ENCODE results near the gene UNC13B. TPM values are rescaled to one million over a fixed set of nuclear protein-coding genes. Genes with fewer than 3 reads are reported as not detected.

Gene UNC13B
- total RNA-seq, 2 donors from 2014 or later: 20.2 to 29.3 TPM

DNA sequence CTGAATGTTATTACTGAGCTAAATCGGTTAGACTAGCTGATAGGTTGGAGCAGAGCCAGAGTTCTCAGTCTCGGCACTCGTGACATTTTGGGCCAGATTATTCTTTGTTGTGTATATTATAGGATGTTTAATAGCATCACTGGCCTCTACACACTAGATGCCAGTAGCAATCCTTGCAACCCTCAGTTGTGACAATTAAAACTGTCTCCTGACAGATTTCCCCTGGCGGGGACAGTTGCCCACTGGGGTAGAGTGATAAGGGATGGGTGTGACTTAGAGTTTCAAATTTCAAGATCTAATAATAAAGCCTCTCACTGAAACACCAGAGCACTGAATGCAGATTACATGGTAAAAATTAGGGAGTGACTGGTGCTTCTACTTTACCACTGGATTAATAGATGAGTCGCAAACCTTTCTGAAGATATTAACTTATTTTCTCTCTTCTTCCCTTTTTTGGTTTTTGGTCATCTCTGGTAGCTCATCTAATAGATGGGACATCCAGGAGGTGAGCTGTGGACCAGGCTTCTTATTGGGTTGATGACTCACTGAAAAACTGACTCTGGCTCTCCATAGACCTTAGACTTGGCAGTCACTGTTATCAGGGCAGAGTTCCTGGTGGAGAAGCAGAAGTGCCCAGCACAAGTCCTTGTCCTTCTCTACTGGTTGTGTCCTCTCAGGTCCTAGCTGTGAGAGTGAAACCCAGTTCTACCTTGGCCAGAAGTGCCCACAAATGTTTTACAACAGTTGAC lies 150.3 kb downstream of the UNC13B start:
- H3K27me3 ChIP-seq: no peaks in the 10 kb centered on the region
- intact Hi-C loops (cut with DNase I): no loop called here
- DNase-seq (no peak), ATAC-seq (no peak)
- 73 to 86% methylated on average over 5 of the region's 5 CpGs for WGBS, 2 donors
- H3K4me1 ChIP-seq: no peaks in the 10 kb centered on the region
- H3K4me3 ChIP-seq: no peak overlapping the region
- H3K36me3 ChIP-seq (replicated peaks in 1 of 2; ENCODE audit: insufficient read depth in 1 of 2, low read depth in 2 of 2): no peaks in the 10 kb centered on the region
- TF ChIP-seq, protein P1, sequence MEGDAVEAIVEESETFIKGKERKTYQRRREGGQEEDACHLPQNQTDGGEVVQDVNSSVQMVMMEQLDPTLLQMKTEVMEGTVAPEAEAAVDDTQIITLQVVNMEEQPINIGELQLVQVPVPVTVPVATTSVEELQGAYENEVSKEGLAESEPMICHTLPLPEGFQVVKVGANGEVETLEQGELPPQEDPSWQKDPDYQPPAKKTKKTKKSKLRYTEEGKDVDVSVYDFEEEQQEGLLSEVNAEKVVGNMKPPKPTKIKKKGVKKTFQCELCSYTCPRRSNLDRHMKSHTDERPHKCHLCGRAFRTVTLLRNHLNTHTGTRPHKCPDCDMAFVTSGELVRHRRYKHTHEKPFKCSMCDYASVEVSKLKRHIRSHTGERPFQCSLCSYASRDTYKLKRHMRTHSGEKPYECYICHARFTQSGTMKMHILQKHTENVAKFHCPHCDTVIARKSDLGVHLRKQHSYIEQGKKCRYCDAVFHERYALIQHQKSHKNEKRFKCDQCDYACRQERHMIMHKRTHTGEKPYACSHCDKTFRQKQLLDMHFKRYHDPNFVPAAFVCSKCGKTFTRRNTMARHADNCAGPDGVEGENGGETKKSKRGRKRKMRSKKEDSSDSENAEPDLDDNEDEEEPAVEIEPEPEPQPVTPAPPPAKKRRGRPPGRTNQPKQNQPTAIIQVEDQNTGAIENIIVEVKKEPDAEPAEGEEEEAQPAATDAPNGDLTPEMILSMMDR (IDR thresholded peaks at IDR 0.05): no peak
- no peak for TF ChIP-seq POLR2A (IDR thresholded peaks at IDR 0.05)
- H3K27ac ChIP-seq: no peak overlapping the region
- no peaks in the 10 kb centered on the region for H3K9me3 ChIP-seq

DNA sequence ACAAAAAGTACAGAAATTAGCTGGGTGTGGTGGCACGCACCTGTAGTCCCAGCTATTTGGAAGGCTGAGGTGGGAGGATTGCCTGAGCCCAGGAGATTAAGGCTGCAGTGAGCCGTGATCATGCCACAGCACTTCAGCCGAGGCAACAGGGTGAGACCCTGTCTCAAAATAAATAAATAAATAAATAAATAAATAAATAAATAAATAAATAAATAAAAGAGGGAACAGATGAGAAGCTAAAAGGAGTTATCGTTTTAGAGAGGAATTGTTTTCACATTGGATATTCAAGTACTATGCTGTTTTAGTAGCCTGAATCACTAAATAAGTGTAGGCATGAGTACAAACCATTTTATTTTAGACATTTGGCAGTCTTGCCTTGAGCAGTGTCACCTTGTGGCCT lies 151.7 kb downstream of the UNC13B start:
- Histone ChIP-seq H3K36me3 (replicated peaks in 1 of 2; ENCODE audit: insufficient read depth in 1 of 2, low read depth in 2 of 2) (no peaks in the 10 kb centered on the region), H3K27me3 (no peaks in the 10 kb centered on the region), H3K4me3 (no peak overlapping the region), H3K27ac (no peak overlapping the region), H3K9me3 (no peaks in the 10 kb centered on the region), H3K4me1 (no peaks in the 10 kb centered on the region)
- DNase-seq (no peak), ATAC-seq (no peak)
- intact Hi-C loops (cut with DNase I): no loop called here
- no peak for TF ChIP-seq POLR2A (IDR thresholded peaks at IDR 0.05)
- TF ChIP-seq, protein P1 (IDR thresholded peaks at IDR 0.05): no peak
- 95 to 97% methylated on average over 4 of the region's 4 CpGs for WGBS, 2 donors

DNA sequence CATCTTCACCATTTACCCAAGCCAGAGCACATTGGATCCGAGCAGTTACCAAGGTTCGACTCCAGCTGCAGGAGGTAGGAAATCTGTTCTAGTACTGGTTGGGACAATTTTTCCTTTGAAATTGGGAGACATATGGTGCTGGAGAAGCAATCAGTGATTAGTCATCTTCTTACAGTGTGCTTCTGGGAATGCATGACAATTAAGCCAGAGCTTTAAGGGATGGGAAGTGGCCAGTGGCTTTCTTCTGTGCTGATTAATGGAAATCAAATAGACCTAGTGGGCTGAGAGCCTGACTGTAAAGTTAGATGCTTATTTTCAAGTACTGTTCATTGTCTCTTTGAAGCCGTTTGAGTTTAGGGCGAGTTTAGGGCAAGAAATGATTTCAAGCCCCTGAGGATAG lies 152.1 kb downstream of the UNC13B start:
- H3K4me3 ChIP-seq: no peak overlapping the region
- DNase-seq (no peak), ATAC-seq (no peak)
- no peaks in the 10 kb centered on the region for H3K4me1 ChIP-seq
- TF ChIP-seq, protein P1 (IDR thresholded peaks at IDR 0.05): no peak
- TF ChIP-seq POLR2A (IDR thresholded peaks at IDR 0.05): no peak
- WGBS, 2 donors: 94% methylated on average over 4 of the region's 4 CpGs
- no peaks in the 10 kb centered on the region for H3K9me3 ChIP-seq
- no peaks in the 10 kb centered on the region for H3K27me3 ChIP-seq
- H3K27ac ChIP-seq: no peak overlapping the region
- no peaks in the 10 kb centered on the region for H3K36me3 ChIP-seq (replicated peaks in 1 of 2; ENCODE audit: insufficient read depth in 1 of 2, low read depth in 2 of 2)
- intact Hi-C loops (cut with DNase I): no loop called here

DNA sequence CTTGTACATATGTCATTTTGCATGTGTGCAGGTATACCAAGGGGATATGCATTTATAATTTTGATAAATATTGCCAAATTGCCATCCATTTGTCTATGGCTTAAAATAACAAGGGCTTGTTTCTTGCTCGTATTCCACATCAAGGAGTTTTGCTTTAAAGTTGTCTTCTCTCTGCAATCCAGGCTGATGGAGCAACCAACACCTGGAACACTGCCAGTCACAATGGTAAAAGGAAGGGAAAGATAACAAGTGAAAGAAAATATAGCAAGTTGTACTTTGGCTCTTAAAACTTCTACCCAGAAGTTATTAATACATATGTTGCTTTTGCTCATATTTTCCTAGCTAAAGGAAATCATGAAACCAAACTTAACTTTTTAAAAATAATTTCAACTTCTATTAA lies 156.9 kb downstream of the UNC13B start:
- Histone ChIP-seq H3K9me3 (no peaks in the 10 kb centered on the region), H3K36me3 (replicated peaks in 1 of 2; ENCODE audit: insufficient read depth in 1 of 2, low read depth in 2 of 2) (no peaks in the 10 kb centered on the region), H3K4me3 (no peak overlapping the region), H3K4me1 (no peaks in the 10 kb centered on the region), H3K27ac (no peak overlapping the region), H3K27me3 (no peaks in the 10 kb centered on the region)
- ATAC-seq (no peak), DNase-seq (no peak)
- intact Hi-C loops (cut with DNase I): no loop called here
- no peak for TF ChIP-seq POLR2A (IDR thresholded peaks at IDR 0.05)
- TF ChIP-seq, protein P1 (IDR thresholded peaks at IDR 0.05): no peak
- 96 to 100% methylated on average over 1 of the region's 1 CpG for WGBS, 2 donors

All from body of pancreas (tissue), 4 donors.